Neural crest cell (in vitro differentiated cells): Measurements from ENCODE around the gene FCRL1. TPM values are rescaled to one million over a fixed set of nuclear protein-coding genes. Genes with fewer than 3 reads are reported as not detected.

Experiments
- DNase-seq: peaks from one replicate; pipeline ENCODE4 v3.0.0; 2021; ENCODE audit warnings: low read depth, mixed read lengths, low spot score
- H3K27ac Mint-ChIP-seq: one replicate; pipeline ENCODE4 v1.8.0; 2021; ENCODE audit warnings: mild to moderate bottlenecking, mixed read lengths; ENCODE audit not compliant: unreplicated experiment
- H3K27me3 Mint-ChIP-seq: 2 replicates; pipeline ENCODE4 v1.8.0; 2021; ENCODE audit warnings: low read depth, mild to moderate bottlenecking, mixed read lengths
- H3K36me3 Mint-ChIP-seq: 2 replicates; pipeline ENCODE4 v1.8.0; 2021; ENCODE audit warnings: low read depth, mild to moderate bottlenecking, mixed read lengths
- H3K4me1 Mint-ChIP-seq: 2 replicates; pipeline ENCODE4 v1.8.0; 2021; ENCODE audit warnings: mixed read lengths
- H3K4me3 Mint-ChIP-seq: one replicate; pipeline ENCODE4 v1.8.0; 2021; ENCODE audit warnings: mild to moderate bottlenecking, mixed read lengths
- H3K9me3 Mint-ChIP-seq: 2 replicates; pipeline ENCODE4 v1.8.0; 2021; ENCODE audit warnings: mixed read lengths
- total RNA-seq: library from RNA; stranded (reverse); gene quantifications from 2 replicates; pipeline ENCODE4 v1.2.1, GENCODE V29; 2021
- TF ChIP-seq, protein P1 (sequence below): fragments of 200-600 bp; sonication (generic); conservative IDR thresholded peaks from 2 replicates; pipeline ENCODE4 v1.5.0; 2021; ENCODE audit warnings: antibody characterized with exemption, mild to moderate bottlenecking

The FCRL1 gene
- total RNA-seq, 1 donor from 2014 or later, result not detected

DNA sequence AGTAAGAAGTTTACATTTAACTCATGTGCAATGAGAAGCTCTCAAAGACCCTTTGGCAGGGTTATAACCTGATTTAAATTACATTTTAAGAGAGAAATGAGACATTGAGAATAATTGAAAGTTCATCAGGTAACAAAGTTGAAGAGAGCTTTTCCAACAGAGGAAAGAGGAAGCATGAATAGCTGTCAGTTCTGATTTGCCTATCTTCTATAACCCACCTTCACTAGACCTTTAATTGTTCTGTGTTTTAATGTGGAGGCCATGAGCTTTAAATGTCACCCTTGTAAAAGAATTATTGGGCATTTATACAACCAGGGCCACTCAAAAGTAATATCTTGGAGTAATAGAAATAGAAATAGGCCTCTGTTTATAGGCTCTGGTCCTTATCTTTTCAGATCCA, 9.3 kb upstream of the FCRL1 start:
- Mint-ChIP-seq H3K27me3 (peaks cover 19% of the 10 kb centered on the region), H3K27ac (no peak overlapping the region), H3K9me3 (no peaks in the 10 kb centered on the region), H3K4me1 (no peaks in the 10 kb centered on the region), H3K36me3 (no peaks in the 10 kb centered on the region), H3K4me3 (no peak overlapping the region)
- TF ChIP-seq, protein P1, sequence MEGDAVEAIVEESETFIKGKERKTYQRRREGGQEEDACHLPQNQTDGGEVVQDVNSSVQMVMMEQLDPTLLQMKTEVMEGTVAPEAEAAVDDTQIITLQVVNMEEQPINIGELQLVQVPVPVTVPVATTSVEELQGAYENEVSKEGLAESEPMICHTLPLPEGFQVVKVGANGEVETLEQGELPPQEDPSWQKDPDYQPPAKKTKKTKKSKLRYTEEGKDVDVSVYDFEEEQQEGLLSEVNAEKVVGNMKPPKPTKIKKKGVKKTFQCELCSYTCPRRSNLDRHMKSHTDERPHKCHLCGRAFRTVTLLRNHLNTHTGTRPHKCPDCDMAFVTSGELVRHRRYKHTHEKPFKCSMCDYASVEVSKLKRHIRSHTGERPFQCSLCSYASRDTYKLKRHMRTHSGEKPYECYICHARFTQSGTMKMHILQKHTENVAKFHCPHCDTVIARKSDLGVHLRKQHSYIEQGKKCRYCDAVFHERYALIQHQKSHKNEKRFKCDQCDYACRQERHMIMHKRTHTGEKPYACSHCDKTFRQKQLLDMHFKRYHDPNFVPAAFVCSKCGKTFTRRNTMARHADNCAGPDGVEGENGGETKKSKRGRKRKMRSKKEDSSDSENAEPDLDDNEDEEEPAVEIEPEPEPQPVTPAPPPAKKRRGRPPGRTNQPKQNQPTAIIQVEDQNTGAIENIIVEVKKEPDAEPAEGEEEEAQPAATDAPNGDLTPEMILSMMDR, result no peak
- no peak for DNase-seq

- peaks cover 46% of the 10 kb centered on the region for H3K27me3 Mint-ChIP-seq
- no peak overlapping the region for H3K4me3 Mint-ChIP-seq
- H3K27ac Mint-ChIP-seq, result no peak overlapping the region
- TF ChIP-seq, protein P1, result no peak
- DNase-seq, result no peak
- no peaks in the 10 kb centered on the region for H3K36me3 Mint-ChIP-seq
- H3K9me3 Mint-ChIP-seq, result no peaks in the 10 kb centered on the region
- no peaks in the 10 kb centered on the region for H3K4me1 Mint-ChIP-seq
Observed at GRCh38 chr1:157820299-157820698, 379 bp upstream of the FCRL1 start.

DNA sequence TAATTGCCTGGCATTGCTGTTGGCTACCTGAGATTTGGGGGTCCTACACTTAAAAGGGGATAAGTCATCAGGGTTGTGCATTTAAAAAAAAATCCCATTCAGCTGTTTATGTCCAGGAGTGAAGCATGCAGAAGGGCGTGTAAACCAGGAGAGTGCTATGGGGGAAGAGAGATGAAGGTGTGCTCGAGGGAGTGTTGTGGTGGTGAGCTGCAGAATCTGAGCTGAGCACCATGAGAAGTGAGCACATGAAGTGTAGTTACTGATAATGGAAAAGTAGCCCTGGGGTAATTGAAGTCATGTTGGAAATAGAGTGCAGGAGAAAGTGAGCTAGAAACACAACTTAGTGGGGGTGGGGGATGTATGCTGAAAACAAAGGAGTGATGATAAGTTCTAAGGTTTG, 705 bp downstream of the FCRL1 start:
- no peaks in the 10 kb centered on the region for H3K4me1 Mint-ChIP-seq
- no peak for DNase-seq
- TF ChIP-seq, protein P1, result no peak
- H3K27ac Mint-ChIP-seq, result no peak overlapping the region
- no peaks in the 10 kb centered on the region for H3K9me3 Mint-ChIP-seq
- no peaks in the 10 kb centered on the region for H3K36me3 Mint-ChIP-seq
- H3K27me3 Mint-ChIP-seq, result peaks cover 39% of the 10 kb centered on the region
- H3K4me3 Mint-ChIP-seq, result no peak overlapping the region

DNA sequence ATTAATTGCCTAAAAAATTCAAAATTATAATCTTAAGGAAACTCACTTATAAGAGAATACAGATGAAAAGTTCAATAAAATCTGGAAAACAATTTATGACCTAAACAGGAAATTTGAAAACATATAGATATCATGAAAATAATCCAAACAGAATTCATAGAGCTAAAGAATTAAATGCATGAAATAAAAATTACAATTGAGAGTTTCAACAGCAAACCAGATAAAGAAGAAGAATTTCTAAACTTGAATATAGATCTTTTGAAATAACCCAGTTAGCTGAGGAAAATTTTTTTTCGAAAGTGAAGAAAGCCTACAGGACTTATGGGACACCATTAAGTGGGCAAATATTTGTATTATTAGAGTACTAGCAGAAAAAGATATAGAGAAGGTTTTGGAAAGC, 6.7 kb downstream of the FCRL1 start:
- Mint-ChIP-seq H3K36me3 (no peaks in the 10 kb centered on the region), H3K27ac (no peak overlapping the region), H3K4me1 (no peaks in the 10 kb centered on the region), H3K9me3 (peaks cover 5% of the 10 kb centered on the region), H3K27me3 (peaks cover 23% of the 10 kb centered on the region), H3K4me3 (no peak overlapping the region)
- TF ChIP-seq, protein P1, result no peak
- no peak for DNase-seq

- Mint-ChIP-seq H3K27me3 (peaks cover 38% of the 10 kb centered on the region), H3K4me3 (no peak overlapping the region), H3K36me3 (no peaks in the 10 kb centered on the region), H3K27ac (no peak overlapping the region), H3K9me3 (no peaks in the 10 kb centered on the region), H3K4me1 (no peaks in the 10 kb centered on the region)
- DNase-seq, result no peak
- TF ChIP-seq, protein P1, result no peak
Observed at GRCh38 chr1:157806431-157807149, 13.3 kb downstream of the FCRL1 start.
